D341Med (cell line): ENCODE data around the gene STK11.
A peak's percentile ranks its signal among the peaks of the same experiment; 100 is the strongest.

Experiments used
- DNase-seq: peaks from one replicate; pipeline ENCODE4 v3.0.0; 2012; ENCODE audit warnings: low spot score

The STK11 gene

DNA sequence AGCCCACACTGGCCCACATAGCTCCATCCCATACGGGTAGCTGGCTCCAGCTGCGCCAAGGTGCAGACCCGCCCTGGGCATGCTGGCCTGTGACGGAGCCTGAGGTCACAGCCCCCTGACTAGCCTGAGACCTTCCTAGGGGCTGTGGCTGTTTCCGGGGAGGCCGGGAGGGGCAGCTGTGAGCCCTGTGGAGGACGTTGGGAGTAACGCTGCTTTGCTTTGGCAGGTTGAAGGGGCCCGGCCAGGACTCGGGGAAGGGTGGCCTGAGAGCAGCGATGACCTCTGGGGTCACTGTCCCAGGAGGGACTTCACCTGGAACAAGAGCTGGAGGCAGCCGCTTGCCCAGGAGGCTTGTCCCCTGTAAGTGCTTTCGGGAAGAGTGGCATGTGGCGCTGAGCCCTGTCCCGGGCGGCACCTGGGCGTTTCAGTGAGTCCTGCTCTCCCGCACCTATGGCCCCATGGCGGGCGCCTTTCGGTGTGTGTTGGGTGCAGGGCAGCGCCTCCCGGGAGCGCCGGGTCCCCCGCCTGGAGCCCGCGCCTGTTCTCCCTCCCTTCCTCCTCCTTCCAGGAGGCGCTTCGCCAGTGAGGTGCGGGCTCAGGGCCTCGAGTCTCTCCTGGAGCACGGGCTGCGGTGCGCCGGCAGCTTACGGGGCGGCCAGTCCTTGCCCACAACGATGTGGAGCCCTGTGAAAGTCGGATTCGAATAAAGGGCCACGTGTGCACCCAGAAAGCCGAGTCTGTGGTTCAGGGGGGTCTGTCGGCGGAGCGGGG lies 68.7 kb downstream of the STK11 start:
- DNase-seq: no peak

DNA sequence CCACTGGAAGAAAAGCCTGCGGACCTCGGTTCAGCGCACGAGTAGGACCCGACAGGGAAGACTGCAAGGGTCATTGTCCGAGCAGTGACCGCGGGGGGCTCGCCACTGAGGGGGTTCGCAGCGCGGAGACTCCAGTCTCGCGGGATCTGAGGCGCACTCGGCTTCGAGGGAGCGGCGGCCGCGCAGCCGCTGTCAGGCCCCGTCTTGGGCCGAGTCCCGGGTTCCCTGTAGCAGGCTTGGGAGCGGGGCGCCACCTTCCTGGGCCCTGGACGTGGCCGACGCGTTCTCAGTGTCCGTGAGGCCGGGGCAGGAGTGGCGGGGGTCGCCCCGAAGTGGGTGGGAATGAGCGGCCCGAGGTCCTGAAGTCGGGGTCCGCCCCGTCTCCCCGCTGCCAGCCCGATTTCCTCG lies 69.3 kb downstream of the STK11 start:
- DNase-seq: peak; percentile 45

DNA sequence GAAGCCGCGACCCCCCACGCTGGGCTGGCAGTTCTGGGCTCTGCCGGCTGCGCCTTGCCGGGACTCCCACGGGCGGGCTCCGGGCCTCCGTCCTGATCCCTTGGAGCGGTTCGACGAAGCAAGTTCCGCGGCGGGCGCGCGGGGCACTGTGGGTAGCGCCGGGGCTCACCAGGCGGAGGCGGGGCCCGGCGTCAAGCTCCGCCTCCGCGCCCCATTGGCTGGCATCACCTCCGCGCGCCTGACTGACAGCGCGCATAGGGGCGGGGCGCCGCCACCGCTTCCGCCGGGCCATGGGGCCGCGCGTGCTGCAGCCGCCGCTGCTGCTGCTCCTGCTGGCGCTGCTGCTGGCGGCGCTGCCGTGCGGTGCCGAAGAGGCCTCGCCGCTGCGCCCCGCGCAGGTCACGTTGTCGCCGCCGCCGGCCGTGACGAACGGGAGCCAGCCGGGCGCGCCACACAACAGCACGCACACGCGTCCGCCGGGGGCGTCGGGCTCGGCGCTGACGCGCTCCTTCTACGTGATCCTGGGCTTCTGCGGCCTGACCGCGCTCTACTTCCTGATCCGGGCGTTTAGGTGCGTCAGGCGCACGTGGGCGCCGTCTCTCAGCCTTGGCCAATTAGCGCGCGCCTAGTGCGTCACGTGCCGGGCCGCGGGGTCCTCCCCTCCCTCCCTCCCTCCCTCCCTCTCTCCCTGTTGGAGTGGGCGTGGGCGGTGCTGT lies 69.8 kb downstream of the STK11 start, which contains the start of gene FAM174C:
TSS of gene FAM174C (plus strand) at position 271 of the 716 bp plus-strand sequence. CDS start at position 291, 20 bp downstream.
- peak; percentile 96 for DNase-seq

DNA sequence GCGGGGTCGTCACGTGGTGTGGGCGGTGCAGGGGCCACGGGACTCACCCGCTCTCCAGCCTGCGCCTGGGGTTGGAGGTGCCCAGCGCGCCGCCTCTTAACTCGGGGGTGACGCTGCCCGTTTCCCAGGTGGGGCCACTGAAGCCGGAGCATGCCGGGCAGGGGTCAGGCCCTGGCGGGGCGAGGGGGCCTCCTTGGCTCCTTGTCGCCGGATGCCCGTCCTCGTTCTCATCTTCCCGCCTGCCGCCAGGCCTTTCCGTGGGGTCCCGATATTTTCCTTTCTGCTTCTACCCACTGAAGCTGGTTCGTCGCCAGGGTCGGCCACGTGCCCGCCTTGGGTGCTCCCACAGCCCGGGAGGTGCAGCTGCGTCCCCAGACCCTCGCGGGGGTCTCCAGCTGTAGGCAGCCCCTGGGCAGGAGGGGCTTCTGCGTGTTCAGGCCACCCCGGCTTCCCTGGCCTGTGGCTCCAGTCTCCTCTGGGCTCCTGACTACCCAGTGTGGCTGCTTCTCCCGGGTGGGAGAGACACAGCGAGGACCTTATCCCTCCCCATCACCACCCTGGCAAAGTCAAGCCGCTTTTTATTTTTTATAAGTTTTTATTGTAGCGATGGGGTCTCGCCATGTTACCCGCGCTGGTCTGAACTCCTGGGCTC lies 70.5 kb downstream of the STK11 start:
- DNase-seq: no peak

DNA sequence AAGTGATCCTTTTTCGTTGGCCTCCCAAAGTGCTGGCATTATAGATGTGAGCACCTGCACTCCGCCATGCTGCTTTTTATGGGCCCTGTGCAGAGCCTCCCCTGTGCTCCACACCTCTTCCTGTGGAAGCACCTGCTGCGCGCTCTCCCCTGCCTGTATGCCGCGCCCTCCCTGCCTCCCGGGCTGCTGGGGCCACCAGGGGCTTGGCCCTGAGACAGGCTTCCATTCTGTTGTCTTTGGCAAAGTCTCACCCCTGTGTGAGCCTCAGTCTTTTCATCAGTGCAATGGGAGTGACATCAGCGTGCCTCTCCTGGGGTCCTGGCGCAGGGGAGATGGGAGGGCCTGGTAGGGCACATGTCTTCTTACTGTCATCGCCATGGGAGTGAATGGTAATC lies 71.0 kb downstream of the STK11 start:
- DNase-seq: no peak

DNA sequence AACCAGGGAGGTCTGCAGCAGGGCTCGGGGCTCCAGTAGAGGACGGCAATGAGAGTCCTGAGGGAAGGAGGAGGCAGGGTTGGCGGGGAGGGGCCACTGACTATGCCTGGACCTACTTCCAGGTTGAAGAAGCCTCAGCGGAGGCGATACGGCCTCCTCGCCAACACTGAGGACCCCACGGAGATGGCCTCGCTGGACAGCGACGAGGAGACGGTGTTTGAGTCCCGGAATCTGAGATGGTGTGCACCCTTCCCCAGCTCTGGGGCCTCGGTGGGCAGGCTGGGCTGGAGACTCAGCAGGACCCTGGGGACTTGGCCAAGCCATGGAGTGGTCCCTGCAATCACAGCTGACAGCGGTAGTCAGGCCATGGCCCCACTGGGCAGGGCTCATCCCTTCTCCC lies 71.5 kb downstream of the STK11 start:
- no peak for DNase-seq
